ENCODE results near the gene TGM2. TPM values are rescaled to one million over a fixed set of nuclear protein-coding genes. Genes with fewer than 3 reads are reported as not detected.
"Not testable (repeated sequence)": the region's sequence is repeated elsewhere in the genome, so short reads cannot be mapped to it uniquely, and the experiment has no call there.

The TGM2 gene
- total RNA-seq, 1 donor from 2014 or later, result 389 TPM

GRCh38 chr20:38115205-38115604 lies 49.9 kb downstream of the TGM2 start:
- DNase-seq (ENCODE audit: low spot score), result peak; percentile 5

- DNase-seq (ENCODE audit: low spot score), result peak; percentile 5
Measured at GRCh38 chr20:38114353-38114791, 50.7 kb downstream of the TGM2 start.

- DNase-seq (ENCODE audit: low spot score), result peak; percentile 33
Measured at GRCh38 chr20:38113401-38114325, 51.4 kb downstream of the TGM2 start.

- peak; percentile 8 for DNase-seq (ENCODE audit: low spot score)
Measured at GRCh38 chr20:38112930-38113294, 52.2 kb downstream of the TGM2 start.

GRCh38 chr20:38112261-38112929 lies 52.7 kb downstream of the TGM2 start:
- peak; percentile 7 for DNase-seq (ENCODE audit: low spot score)

GRCh38 chr20:38111366-38112232 lies 53.5 kb downstream of the TGM2 start:
- no peak for DNase-seq (ENCODE audit: low spot score)

- no peak for DNase-seq (ENCODE audit: low spot score)
Measured at GRCh38 chr20:38110525-38111178, 54.4 kb downstream of the TGM2 start.

GRCh38 chr20:38109591-38110524 lies 55.2 kb downstream of the TGM2 start:
- peak; percentile 56 for DNase-seq (ENCODE audit: low spot score)

- peak; percentile 61 for DNase-seq (ENCODE audit: low spot score)
Measured at GRCh38 chr20:38108986-38109541, 56.0 kb downstream of the TGM2 start.

- no peak for DNase-seq (ENCODE audit: low spot score)
Measured at GRCh38 chr20:38108438-38108985, 56.6 kb downstream of the TGM2 start.

- DNase-seq (ENCODE audit: low spot score), result not testable (repeated sequence)
Measured at GRCh38 chr20:38107916-38108315, 57.2 kb downstream of the TGM2 start.

- not testable (repeated sequence) for DNase-seq (ENCODE audit: low spot score)
Measured at GRCh38 chr20:38107386-38107785, 57.7 kb downstream of the TGM2 start.

- DNase-seq (ENCODE audit: low spot score), result no peak
Measured at GRCh38 chr20:38106461-38106860, 58.6 kb downstream of the TGM2 start.

GRCh38 chr20:38104285-38104684 lies 60.8 kb downstream of the TGM2 start:
- no peak for DNase-seq (ENCODE audit: low spot score)

GRCh38 chr20:38102206-38102605 lies 62.9 kb downstream of the TGM2 start:
- DNase-seq (ENCODE audit: low spot score), result not testable (repeated sequence)

- no peak for DNase-seq (ENCODE audit: low spot score)
Measured at GRCh38 chr20:38098952-38099351, 66.1 kb downstream of the TGM2 start.

GRCh38 chr20:38095017-38095686 lies 69.9 kb downstream of the TGM2 start:
- no peak for DNase-seq (ENCODE audit: low spot score)

- no peak for DNase-seq (ENCODE audit: low spot score)
Measured at GRCh38 chr20:38094373-38094891, 70.6 kb downstream of the TGM2 start.

GRCh38 chr20:38093641-38094077 lies 71.4 kb downstream of the TGM2 start:
- no peak for DNase-seq (ENCODE audit: low spot score)
